ENCODE results near the gene CDC34. TPM values are rescaled to one million over a fixed set of nuclear protein-coding genes. Genes with fewer than 3 reads are reported as not detected.

CDC34 gene
- total and polyA plus RNA-seq, 9 of the 15 experiments (the other 6 are each of a cell fraction or from before 2014, with no cell fraction given) = 0.80 to 203 (median 65.5) TPM

DNA sequence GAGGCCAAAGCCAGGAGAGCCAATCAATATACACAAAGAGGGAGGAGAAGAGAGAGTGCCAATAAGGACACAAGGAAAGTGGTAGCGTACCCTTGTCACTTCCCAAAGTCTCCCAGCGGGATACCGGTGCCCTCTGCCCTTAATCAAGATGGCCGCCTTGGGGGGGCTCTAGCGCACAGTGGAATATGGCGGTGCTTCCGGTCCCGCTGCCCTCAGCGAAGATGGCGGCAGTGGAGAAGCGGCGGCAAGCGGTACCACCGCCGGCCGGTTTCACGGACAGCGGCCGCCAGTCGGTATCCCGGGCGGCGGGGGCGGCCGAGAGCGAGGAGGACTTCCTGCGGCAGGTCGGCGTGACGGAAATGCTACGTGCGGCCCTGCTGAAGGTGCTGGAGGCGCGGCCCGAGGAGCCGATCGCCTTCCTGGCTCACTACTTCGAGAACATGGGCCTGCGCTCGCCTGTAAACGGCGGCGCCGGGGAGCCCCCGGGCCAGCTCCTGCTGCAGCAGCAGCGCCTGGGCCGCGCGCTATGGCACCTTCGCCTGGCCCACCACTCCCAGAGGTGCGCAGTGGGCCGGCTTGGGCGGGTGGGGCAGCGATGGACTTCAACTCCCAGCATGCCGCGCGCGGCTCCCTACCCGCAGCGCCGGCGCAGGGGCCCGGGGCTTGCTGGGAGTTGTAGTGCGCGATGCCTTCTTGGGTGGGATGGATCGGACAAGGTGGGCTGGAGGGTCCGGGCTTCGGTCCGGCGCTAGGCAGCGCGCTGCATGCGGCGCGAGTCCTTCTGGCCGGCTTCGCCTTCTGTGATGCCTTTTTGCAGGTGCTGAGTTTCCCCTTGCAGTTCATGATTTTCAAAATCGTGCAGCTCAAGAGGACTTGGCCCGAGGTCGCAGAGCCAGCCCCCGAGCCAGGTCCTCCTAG, 24.0 kb upstream of the CDC34 start, which contains the start of gene TPGS1 (continued):
- TF ChIP-seq CBFB (CRISPR knock-in tag; IDR thresholded peaks at IDR 0.05) (no peak), ESRRB (CRISPR knock-in tag; IDR thresholded peaks at IDR 0.05; ENCODE audit: borderline replicate concordance) (no peak), PHB2 (IDR thresholded peaks at IDR 0.05; ENCODE audit: low read depth) (no peak), ZC3H11A (IDR thresholded peaks at IDR 0.05; ENCODE audit: low read depth, low read length) (peak; percentile 33; the same call in 1 of the 2 replicates), TRIM28 (IDR thresholded peaks at IDR 0.05) (no peak; the same call in 1 of the 2 replicates), BCL6 (CRISPR knock-in tag; IDR thresholded peaks at IDR 0.05) (peak; percentile 35; the same call in 1 of the 2 replicates), ELF4 (CRISPR knock-in tag; IDR thresholded peaks at IDR 0.05) (no peak), BRD9 (IDR thresholded peaks at IDR 0.05; ENCODE audit: low read depth, partially characterized antibody) (no peak), NR2C2 (CRISPR knock-in tag; IDR thresholded peaks at IDR 0.05) (no peak), NR2C2 (tag; IDR thresholded peaks at IDR 0.05) (peak; percentile 97), TCF3 (CRISPR knock-in tag; IDR thresholded peaks at IDR 0.05) (no peak), MED1 (CRISPR knock-in tag; IDR thresholded peaks at IDR 0.05; ENCODE audit: borderline replicate concordance) (no peak)
- TF ChIP-seq, protein P1, sequence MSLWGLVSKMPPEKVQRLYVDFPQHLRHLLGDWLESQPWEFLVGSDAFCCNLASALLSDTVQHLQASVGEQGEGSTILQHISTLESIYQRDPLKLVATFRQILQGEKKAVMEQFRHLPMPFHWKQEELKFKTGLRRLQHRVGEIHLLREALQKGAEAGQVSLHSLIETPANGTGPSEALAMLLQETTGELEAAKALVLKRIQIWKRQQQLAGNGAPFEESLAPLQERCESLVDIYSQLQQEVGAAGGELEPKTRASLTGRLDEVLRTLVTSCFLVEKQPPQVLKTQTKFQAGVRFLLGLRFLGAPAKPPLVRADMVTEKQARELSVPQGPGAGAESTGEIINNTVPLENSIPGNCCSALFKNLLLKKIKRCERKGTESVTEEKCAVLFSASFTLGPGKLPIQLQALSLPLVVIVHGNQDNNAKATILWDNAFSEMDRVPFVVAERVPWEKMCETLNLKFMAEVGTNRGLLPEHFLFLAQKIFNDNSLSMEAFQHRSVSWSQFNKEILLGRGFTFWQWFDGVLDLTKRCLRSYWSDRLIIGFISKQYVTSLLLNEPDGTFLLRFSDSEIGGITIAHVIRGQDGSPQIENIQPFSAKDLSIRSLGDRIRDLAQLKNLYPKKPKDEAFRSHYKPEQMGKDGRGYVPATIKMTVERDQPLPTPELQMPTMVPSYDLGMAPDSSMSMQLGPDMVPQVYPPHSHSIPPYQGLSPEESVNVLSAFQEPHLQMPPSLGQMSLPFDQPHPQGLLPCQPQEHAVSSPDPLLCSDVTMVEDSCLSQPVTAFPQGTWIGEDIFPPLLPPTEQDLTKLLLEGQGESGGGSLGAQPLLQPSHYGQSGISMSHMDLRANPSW (CRISPR knock-in tag; IDR thresholded peaks at IDR 0.05) = no peak
- TF ChIP-seq, protein P2, sequence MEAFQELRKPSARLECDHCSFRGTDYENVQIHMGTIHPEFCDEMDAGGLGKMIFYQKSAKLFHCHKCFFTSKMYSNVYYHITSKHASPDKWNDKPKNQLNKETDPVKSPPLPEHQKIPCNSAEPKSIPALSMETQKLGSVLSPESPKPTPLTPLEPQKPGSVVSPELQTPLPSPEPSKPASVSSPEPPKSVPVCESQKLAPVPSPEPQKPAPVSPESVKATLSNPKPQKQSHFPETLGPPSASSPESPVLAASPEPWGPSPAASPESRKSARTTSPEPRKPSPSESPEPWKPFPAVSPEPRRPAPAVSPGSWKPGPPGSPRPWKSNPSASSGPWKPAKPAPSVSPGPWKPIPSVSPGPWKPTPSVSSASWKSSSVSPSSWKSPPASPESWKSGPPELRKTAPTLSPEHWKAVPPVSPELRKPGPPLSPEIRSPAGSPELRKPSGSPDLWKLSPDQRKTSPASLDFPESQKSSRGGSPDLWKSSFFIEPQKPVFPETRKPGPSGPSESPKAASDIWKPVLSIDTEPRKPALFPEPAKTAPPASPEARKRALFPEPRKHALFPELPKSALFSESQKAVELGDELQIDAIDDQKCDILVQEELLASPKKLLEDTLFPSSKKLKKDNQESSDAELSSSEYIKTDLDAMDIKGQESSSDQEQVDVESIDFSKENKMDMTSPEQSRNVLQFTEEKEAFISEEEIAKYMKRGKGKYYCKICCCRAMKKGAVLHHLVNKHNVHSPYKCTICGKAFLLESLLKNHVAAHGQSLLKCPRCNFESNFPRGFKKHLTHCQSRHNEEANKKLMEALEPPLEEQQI (IDR thresholded peaks at IDR 0.05) = no peak
- TF ChIP-seq, protein P3, sequence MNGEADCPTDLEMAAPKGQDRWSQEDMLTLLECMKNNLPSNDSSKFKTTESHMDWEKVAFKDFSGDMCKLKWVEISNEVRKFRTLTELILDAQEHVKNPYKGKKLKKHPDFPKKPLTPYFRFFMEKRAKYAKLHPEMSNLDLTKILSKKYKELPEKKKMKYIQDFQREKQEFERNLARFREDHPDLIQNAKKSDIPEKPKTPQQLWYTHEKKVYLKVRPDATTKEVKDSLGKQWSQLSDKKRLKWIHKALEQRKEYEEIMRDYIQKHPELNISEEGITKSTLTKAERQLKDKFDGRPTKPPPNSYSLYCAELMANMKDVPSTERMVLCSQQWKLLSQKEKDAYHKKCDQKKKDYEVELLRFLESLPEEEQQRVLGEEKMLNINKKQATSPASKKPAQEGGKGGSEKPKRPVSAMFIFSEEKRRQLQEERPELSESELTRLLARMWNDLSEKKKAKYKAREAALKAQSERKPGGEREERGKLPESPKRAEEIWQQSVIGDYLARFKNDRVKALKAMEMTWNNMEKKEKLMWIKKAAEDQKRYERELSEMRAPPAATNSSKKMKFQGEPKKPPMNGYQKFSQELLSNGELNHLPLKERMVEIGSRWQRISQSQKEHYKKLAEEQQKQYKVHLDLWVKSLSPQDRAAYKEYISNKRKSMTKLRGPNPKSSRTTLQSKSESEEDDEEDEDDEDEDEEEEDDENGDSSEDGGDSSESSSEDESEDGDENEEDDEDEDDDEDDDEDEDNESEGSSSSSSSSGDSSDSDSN (IDR thresholded peaks at IDR 0.05; ENCODE audit: borderline replicate concordance in 1 of 2, low read depth in 2 of 2, low read length in 2 of 2) = 0 out of 4 replicates have a peak, but pooled peaks of 1 of the 2 experiments have one; percentile 26
- TF ChIP-seq, protein P4, sequence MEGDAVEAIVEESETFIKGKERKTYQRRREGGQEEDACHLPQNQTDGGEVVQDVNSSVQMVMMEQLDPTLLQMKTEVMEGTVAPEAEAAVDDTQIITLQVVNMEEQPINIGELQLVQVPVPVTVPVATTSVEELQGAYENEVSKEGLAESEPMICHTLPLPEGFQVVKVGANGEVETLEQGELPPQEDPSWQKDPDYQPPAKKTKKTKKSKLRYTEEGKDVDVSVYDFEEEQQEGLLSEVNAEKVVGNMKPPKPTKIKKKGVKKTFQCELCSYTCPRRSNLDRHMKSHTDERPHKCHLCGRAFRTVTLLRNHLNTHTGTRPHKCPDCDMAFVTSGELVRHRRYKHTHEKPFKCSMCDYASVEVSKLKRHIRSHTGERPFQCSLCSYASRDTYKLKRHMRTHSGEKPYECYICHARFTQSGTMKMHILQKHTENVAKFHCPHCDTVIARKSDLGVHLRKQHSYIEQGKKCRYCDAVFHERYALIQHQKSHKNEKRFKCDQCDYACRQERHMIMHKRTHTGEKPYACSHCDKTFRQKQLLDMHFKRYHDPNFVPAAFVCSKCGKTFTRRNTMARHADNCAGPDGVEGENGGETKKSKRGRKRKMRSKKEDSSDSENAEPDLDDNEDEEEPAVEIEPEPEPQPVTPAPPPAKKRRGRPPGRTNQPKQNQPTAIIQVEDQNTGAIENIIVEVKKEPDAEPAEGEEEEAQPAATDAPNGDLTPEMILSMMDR (IDR thresholded peaks at IDR 0.05 in 2 of 3, conservative IDR thresholded peaks at IDR 0.05 in 1 of 3; ENCODE audit: insufficient read depth in 2 of 3, low read depth in 1 of 3, low read length in 3 of 3) = no peak

All from K562 (cell line).